ENCODE data around the gene PDE7B.
A peak's percentile ranks its signal among the peaks of the same experiment; 100 is the strongest.

PDE7B gene

GRCh38 chr6:135850882-135851281 lies 619 bp upstream of the PDE7B start:
- Histone ChIP-seq H3K9me3 (ENCODE audit: insufficient read depth, low read depth, low read length) (no peaks in the 10 kb centered on the region), H3K79me2 (ENCODE audit: insufficient read depth, low read length) (no peaks in the 10 kb centered on the region), H3K4me2 (ENCODE audit: low read depth, low read length, poor library complexity, severe bottlenecking) (peak overlapping the region; percentile 56), H3K9ac (ENCODE audit: low read depth, low read length, poor library complexity, severe bottlenecking) (no peak overlapping the region), H3F3A (ENCODE audit: low read depth) (no peaks in the 10 kb centered on the region), H2AFZ (ENCODE audit: low read length) (no peak overlapping the region), H3K4me3 (ENCODE audit: low read length, poor library complexity, severe bottlenecking) (no peak overlapping the region), H3K27me3 (ENCODE audit: insufficient read depth, low read length, poor library complexity, severe bottlenecking) (peaks cover 38% of the 10 kb centered on the region), H3K4me1 (ENCODE audit: insufficient read depth, low read length, poor library complexity, severe bottlenecking) (peaks cover 5% of the 10 kb centered on the region), H4K20me1 (ENCODE audit: insufficient read depth, low read length, poor library complexity, severe bottlenecking) (no peaks in the 10 kb centered on the region), H3K36me3 (ENCODE audit: insufficient read depth, low read length) (no peaks in the 10 kb centered on the region), H3K9me2 (replicated peaks; ENCODE audit: low read depth, low read length) (no peaks in the 10 kb centered on the region)
- no peak for TF ChIP-seq EZH2phosphoT487 (IDR thresholded peaks at IDR 0.05; ENCODE audit: borderline replicate concordance)
- no peak for TF ChIP-seq CTCF (conservative IDR thresholded peaks at IDR 0.05; ENCODE audit: low read length)

GRCh38 chr6:135852746-135853145 lies 1.2 kb downstream of the PDE7B start:
- Histone ChIP-seq H3K79me2 (ENCODE audit: insufficient read depth, low read length) (no peaks in the 10 kb centered on the region), H3F3A (ENCODE audit: low read depth) (no peaks in the 10 kb centered on the region), H3K9me3 (ENCODE audit: insufficient read depth, low read depth, low read length) (no peaks in the 10 kb centered on the region), H3K36me3 (ENCODE audit: insufficient read depth, low read length) (no peaks in the 10 kb centered on the region), H3K4me2 (ENCODE audit: low read depth, low read length, poor library complexity, severe bottlenecking) (no peak overlapping the region), H3K4me3 (ENCODE audit: low read length, poor library complexity, severe bottlenecking) (no peak overlapping the region), H2AFZ (ENCODE audit: low read length) (no peak overlapping the region), H4K20me1 (ENCODE audit: insufficient read depth, low read length, poor library complexity, severe bottlenecking) (no peaks in the 10 kb centered on the region), H3K9ac (ENCODE audit: low read depth, low read length, poor library complexity, severe bottlenecking) (no peak overlapping the region), H3K9me2 (replicated peaks; ENCODE audit: low read depth, low read length) (no peaks in the 10 kb centered on the region), H3K27me3 (ENCODE audit: insufficient read depth, low read length, poor library complexity, severe bottlenecking) (peaks cover 35% of the 10 kb centered on the region), H3K4me1 (ENCODE audit: insufficient read depth, low read length, poor library complexity, severe bottlenecking) (peaks cover 5% of the 10 kb centered on the region)
- no peak for TF ChIP-seq CTCF (conservative IDR thresholded peaks at IDR 0.05; ENCODE audit: low read length)
- no peak for TF ChIP-seq EZH2phosphoT487 (IDR thresholded peaks at IDR 0.05; ENCODE audit: borderline replicate concordance)

- Histone ChIP-seq H3K79me2 (ENCODE audit: insufficient read depth, low read length) (no peaks in the 10 kb centered on the region), H3K27me3 (ENCODE audit: insufficient read depth, low read length, poor library complexity, severe bottlenecking) (peaks cover 32% of the 10 kb centered on the region), H3K9ac (ENCODE audit: low read depth, low read length, poor library complexity, severe bottlenecking) (no peak overlapping the region), H3K4me1 (ENCODE audit: insufficient read depth, low read length, poor library complexity, severe bottlenecking) (peaks cover 5% of the 10 kb centered on the region), H2AFZ (ENCODE audit: low read length) (no peak overlapping the region), H3K9me3 (ENCODE audit: insufficient read depth, low read depth, low read length) (no peaks in the 10 kb centered on the region), H3K4me2 (ENCODE audit: low read depth, low read length, poor library complexity, severe bottlenecking) (no peak overlapping the region), H3K9me2 (replicated peaks; ENCODE audit: low read depth, low read length) (no peaks in the 10 kb centered on the region), H3K36me3 (ENCODE audit: insufficient read depth, low read length) (no peaks in the 10 kb centered on the region), H3K4me3 (ENCODE audit: low read length, poor library complexity, severe bottlenecking) (no peak overlapping the region), H3F3A (ENCODE audit: low read depth) (no peaks in the 10 kb centered on the region), H4K20me1 (ENCODE audit: insufficient read depth, low read length, poor library complexity, severe bottlenecking) (no peaks in the 10 kb centered on the region)
- TF ChIP-seq CTCF (conservative IDR thresholded peaks at IDR 0.05; ENCODE audit: low read length) (no peak), EZH2phosphoT487 (IDR thresholded peaks at IDR 0.05; ENCODE audit: borderline replicate concordance) (no peak)
Measured at GRCh38 chr6:135853227-135853626, 1.7 kb downstream of the PDE7B start.
